ENCODE results near the gene KRTAP10-12.

DNA sequence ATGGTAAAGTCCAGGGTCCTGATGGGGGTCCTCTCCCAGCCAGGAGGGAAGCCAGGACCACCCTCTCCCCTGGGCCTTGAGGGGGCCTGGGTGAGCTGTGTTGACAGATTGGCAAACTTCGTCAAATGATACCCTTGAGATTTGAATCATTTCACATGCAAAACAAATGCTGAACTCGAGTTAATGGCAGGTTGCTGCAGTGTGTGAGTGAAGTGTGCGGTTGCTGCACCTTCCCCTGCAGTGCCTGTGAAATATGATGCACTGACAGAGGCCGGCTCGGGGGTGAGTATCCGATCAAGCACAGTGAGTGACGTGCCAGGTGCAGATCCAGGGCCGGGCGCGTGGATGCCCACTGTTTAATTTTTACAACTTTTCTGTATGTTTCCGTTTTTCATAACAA, 9.3 kb upstream of the KRTAP10-12 start:
- no peak for TF ChIP-seq EP300 (IDR thresholded peaks at IDR 0.05; ENCODE audit: borderline replicate concordance)
- TF ChIP-seq TCF12 (IDR thresholded peaks at IDR 0.05; ENCODE audit: low read depth) = no peak

Data from Ishikawa (cell line).